HG02623 (cell line): Measurements from ENCODE around the gene ADISSP.

Source experiments
- ATAC-seq: cut with Tn5 transposase; IDR thresholded peaks from one replicate; pipeline ENCODE4 v1.9.1; 2021; ENCODE audit warnings: moderate library complexity; ENCODE audit not compliant: unreplicated experiment

The ADISSP gene

DNA sequence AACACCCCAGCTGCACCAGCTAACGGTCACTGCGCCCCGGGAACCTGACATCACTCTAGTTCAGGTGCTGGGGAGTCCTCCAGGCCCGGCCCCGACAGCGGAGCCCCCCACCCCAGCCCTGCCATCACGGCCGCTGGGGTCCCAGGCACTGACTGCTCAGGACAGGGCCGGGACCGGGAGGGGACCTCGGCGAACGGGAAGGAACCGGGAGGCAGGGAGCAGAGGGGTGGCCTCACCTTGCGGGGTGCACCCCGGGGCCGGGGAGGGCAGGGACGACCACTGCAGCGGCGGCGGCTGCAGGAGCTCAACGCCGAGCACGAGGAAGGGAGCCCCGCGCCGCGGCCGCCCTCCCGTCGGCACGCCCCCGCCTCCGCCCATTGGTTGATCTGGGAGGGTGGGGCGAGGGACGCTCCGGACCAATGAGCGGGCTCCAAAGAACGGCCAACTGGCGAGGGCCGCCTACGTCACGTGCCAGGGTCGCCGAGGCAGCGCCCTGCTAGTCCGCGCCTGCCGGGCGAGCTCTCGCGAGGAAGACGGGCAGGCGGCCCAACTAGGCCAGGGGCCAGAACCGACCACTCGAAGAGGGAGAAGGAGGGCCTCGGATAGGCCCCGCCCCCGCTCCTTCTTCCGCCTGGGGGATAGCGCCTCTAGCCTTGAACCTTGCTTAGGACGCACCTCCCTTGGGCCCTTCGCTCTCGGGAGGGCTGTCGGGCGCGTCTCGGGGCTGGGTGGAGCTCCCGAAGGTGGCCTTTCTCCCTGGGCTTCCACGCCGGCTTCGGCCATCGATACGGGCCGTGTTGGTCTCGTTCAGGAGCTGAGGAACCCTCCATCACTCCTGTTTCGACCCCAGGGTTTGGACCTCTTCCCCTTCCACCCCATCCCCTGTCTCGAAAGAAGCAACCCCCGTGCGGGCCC is at the start of gene ADISSP:
Gene ADISSP, minus strand, starts transcription at position 327 of the 915 bp plus-strand sequence. CDS start 7,653 bp downstream, outside the sequence.
- peak; percentile 92 for ATAC-seq

DNA sequence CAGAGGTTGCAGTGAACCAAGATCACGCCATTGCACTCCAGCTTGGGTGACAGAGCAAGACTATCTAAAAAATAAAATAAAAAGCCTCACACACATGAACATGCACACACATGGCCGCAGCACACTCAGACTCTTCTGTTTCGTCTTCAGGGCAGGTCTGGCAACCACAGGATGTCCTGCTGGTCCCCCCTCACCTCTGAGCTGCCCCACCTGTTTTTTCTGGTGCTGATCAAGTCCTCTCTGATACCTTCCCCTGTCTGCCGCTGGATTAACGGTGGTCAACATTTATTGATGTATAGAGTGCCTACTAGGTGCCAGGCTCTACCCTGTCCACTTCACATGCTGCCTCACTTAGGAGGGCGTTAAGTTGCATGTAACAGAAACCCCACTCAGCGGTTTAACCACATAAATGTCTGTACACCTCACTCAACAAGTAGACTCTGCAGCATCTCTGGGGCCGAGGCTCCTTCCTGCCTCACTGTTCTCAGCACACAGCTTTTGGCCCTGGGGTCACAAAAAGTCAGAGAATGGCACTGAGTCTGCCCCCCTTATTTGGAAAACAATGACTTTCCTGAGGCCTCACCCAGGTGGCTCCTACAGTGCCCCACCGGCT is 48.3 kb upstream of the ADISSP start:
- no peak for ATAC-seq

DNA sequence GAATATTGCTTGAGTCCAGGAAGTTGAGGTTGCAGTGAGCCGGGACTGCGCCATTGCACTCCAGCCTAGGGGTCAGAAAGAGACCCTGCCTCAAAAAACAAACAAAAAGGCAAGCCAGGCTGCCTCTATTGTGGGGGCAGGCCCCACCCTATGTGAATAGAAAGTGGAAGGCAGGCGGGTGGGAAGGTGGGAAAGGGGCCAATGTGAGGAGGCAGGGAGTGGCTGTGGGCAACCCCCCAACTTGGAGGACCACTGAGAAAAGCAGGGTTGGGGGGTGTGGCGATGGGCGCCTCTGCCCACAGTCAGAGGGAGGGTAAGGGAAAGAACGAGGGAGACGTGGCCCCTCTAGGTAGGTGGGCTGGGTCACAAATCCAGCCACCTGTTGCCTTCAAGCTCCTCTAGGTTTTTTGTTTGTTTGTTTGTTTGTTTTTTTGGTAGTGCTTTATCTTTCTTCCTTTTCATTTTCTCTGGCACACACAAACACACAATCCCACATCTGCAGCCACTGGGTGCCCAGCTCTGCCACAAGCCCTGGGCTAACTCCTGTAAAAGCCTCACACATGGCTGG is 47.5 kb upstream of the ADISSP start:
- ATAC-seq: no peak

DNA sequence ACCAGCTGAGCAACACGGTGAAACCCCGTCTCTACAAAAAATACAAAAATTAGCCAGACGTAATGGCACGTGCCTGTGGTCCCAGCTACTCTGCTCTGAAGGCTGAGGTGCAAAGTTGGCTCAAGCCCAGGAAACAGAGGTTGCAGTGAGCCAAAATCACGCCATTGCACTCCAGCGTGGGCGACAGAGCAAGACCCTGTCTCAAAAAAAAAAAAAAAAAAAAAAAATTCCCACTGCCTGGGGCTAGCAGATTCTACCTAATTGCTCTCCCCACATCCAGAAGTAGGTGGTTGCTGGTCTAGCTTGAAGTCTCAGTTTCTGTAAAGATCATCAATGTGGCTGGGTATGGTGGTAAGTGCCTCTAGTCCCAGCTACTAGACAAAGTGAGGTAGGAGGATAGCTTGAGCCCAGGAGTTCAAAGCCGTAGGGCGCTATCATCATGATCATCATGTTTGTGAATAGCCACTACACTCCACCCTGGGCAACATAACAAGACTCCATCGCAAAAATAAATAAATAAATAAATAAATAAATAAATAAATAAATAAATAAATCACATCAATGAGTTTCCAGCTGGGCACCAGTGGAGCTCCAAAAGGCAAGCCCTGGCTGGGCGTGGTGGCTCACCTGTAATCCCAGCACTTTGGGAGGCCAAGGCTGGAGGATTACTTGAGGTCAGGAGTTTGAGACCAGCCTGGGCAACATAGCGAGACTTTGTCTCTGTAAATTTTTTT is 46.5 kb upstream of the ADISSP start:
- ATAC-seq: no peak

DNA sequence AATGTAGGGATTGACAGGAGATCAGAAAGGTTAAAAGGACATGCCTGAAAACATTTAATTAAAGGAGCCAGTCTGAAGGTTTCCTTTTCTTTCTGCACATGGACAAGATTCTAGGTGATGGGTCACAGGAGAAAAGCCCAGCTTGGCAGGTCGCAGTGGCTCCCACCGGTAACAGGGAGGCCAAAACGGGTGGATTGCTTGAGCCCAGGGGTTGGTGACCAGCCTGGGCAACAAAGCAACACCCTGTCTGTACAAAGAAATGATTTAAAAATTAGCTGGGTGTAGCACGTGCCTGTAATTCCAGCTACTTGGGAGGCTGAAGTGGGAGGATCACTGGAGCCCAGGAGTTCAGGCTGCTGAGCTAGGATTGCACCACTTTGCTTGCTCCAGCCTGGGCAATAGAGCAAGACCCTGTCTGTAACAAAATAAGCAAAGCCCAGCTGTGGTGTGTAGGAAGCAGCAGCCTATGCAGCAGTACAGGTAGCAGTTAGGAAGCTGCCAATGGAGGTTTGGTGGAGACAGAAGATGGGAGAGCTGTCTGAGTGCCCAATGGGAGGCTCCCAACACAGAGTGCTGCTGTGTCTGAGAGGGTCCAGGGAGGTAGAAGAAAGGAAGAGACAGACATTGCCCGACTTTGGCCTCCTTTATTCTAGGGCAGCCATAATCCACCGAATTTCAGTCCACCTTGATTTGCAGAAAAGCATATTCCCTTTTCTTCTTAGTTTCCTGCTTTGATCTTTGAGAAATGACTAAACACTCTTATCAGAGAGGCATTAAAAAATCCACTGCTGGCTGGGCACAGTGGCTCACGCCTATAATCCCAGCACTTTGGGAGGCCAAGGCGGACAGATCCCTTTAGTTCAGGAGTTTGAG is 45.7 kb upstream of the ADISSP start:
- no peak for ATAC-seq

DNA sequence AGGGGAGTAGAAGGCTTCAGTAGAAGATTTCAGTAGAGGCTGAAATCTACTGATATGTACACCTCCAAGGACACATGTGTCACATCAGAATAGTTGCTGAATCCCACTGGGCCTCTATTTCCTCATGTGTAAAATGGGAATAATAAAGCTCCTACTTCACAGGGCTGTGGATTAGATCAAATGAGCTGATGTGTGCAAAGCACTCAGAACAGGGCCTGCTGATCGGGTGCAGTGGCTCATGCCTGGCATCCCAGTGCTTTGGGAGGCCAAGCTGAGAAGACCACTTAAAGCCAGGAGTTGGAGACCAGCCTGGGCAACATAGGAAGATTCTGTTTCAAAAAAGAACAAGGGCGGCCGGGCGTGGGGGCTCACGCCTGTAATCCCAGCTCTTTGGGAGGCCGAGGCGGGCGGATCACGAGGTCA is 44.7 kb upstream of the ADISSP start:
- no peak for ATAC-seq

DNA sequence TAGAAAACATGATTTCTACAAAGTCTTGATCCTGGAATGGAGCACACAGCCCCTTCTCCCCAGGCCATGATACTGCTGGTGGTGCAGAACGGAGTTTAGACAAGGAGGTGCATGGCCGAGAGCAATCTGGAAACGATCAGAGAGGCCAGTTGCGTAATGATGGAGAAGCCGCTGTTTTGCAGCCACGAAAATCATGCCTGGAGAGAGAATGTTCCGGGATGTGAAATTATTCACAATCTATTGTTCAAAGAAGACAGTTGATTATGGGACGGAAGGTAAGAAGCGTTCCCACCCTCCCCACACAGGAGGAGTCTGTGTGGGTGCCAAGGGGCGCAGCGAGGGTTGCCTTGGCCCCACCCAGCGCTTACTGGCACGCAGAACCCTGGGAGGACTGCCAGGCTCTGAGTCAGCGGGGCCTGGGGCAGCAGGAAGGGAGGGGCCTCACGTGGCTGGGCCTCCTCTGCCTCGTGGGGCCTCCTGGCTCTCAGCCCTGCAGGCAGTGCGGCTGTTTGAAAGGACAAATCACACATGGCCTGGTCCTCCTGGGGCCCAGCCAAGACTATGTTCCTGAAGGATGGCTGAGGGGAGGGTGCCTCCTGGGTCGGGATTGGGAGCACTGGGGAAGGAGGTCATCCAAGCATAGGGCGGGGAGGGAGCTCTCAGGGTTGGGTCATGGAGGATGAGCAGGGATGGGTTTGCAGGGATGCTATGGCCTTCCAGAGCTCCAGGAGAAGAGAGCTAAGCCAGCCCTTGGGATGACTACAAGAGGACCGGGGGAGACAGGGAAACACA is 44.1 kb upstream of the ADISSP start:
- no peak for ATAC-seq

DNA sequence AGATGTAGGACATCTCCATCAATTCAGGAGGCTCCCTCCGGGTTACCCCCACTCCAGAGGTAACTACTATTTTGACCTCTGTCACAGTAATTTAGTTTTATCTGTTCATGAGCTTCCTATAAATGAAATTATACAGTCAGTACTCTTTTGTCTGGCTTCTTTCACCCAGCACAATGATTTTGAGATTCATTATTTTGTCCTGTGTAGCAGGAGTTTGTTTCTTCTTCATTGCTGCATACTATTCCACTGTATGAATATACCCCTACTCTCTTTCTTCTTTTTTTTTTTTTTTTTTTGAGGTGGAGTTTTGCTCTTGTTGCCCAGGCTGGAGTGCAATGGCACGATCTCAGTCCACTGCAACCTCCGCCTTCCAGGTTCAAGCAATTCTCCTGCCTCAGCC is 41.0 kb upstream of the ADISSP start:
- ATAC-seq: no peak

DNA sequence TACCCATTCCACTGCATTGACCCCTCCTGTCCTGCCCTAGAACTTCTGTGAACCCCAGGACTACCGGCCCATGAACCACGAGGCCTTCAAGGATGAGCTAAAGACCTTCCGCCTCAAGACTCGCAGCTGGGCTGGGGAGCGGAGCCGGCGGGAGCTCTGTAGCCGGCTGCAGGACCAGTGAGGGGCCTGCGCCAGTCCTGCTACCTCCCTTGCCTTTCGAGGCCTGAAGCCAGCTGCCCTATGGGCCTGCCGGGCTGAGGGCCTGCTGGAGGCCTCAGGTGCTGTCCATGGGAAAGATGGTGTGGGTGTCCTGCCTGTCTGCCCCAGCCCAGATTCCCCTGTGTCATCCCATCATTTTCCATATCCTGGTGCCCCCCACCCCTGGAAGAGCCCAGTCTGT is 37.2 kb upstream of the ADISSP start:
- no peak for ATAC-seq

DNA sequence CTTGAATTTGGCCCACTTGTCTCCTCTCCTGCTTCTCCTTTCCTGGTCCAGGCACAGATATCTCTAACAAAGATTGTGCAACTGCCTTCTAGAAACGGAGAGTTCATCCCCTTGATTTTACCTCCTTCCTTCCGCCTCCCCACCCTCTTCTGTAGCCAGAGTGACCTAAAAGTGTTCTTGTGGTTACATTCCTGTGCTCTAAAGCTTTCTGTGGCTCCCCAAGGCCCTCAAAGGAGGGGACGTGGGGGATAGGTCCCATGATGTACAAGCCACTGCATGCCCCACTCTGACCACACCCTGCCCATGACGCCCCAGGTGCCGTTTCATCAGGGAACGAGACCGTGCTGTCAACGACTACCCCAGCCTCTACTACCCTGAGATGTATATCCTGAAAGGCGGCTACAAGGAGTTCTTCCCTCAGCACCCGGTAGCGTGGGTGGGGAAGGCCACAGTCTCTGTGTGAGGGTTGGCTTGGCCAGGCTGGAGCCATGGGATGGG is 36.8 kb upstream of the ADISSP start:
- no peak for ATAC-seq

DNA sequence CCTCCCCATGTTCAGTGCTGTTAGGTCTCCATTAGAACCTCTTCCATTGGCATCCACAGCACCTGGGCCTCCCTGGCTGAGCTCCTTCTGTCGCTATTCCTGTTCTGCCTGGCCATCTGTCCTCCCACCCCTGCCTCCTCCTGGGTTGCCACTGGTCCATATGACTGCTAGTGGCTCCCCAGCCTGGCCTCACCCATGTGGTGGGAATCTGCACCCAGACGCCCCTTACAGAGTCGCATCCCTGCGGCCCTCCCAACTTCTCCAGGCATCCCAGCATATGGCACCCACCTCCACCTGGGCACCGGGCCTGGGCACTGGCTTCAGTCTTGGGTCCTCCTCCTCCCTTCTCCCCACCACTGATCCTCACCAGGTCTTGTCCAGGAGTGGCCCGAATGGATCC is 36.3 kb upstream of the ADISSP start:
- ATAC-seq: no peak

DNA sequence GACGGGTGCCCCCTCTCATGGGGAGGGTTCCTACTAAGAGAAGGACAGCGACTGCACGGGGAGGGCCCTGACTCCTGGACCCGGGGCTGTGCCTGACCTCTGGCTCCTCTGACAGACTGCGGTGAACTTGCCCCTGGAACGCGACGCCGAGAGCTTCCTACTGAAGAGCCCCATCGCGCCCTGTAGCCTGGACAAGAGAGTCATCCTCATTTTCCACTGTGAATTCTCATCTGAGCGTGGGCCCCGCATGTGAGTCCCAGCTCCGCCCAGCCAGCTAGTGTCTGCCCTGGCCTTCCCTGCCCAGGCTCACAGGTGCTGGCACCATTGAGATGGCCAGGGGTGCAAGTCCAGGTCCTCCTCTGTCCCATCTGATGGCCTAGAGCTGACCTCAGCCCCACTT is 35.7 kb upstream of the ADISSP start:
- no peak for ATAC-seq

DNA sequence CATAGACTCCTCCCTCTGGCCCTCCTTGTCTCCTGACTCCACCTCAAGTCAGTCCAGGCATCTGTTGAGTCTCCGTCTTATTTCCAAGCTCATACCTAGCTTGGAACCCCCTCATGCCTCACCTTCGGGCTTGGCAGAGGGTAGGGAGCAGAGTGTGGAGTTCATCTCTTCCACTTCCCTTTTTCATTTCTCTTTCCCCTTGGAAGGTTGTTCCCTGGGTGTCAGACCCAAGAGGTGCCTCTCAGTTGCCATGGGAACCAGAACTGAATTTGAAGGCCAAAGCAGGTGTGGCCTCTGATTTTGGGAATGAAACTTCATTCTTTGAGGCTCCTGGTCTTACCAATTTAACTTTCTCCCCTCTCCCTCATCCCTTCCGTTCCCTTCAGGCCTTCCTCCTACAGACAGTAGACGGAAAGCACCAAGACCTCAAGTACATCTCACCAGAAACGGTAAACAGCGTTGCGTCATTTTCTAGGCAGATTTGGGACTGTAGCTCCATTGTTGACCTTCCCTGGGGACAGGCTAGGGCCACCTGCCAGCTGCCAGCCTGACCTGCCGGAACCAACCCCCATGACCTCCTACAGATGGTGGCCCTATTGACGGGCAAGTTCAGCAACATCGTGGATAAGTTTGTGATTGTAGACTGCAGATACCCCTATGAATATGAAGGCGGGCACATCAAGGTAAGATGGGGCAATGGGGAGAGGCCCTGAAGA is 35.1 kb upstream of the ADISSP start:
- ATAC-seq: no peak

DNA sequence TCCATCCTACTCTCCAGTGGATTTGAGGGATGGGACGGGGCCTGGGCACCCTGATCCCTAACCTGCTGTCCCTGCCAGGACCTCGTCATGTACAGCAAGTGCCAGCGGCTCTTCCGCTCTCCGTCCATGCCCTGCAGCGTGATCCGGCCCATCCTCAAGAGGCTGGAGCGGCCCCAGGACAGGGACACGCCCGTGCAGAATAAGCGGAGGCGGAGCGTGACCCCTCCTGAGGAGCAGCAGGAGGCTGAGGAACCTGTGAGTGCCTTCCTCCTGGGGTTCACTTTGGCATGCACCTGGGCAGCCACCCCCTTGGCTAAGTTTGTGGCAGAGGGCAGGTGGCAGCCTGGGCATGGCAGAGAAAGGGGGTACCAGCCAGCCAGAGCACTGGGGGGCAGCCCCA is 34.3 kb upstream of the ADISSP start:
- no peak for ATAC-seq

DNA sequence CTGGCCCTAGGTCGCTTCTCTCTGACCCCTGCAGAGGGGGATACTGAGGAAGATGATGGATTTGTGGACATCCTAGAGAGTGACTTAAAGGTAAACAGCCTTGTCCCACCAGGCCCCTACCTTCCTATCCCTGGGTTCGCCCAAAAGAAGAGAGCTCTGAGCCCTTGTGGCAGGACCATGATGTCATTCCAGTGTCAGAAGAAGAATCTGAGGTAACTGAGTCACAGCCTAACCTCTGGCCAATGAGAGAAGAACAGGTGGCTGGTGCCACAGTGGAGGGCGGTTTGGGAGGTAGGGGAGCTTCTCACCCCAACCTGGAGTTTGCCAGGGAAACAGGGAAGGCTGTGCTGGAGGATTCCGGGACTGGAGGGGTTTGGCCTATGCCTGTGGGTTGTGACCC is 33.7 kb upstream of the ADISSP start:
- ATAC-seq: no peak

DNA sequence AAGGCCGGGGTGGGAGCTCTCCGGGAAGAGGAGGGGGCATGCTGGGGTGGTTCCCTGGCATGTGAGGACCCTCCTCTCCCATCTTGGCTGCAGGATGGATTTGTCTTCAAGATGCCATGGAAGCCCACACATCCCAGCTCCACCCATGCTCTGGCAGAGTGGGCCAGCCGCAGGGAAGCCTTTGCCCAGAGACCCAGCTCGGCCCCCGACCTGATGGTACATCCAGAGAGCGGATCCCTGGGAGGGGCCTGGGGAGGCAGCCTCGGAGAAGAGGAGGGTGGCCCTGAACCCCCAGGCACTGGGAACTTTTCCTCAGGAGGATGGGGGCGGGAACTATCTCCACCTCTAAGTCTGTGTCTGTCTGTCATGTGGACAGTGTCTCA is 33.3 kb upstream of the ADISSP start:
- ATAC-seq: no peak

DNA sequence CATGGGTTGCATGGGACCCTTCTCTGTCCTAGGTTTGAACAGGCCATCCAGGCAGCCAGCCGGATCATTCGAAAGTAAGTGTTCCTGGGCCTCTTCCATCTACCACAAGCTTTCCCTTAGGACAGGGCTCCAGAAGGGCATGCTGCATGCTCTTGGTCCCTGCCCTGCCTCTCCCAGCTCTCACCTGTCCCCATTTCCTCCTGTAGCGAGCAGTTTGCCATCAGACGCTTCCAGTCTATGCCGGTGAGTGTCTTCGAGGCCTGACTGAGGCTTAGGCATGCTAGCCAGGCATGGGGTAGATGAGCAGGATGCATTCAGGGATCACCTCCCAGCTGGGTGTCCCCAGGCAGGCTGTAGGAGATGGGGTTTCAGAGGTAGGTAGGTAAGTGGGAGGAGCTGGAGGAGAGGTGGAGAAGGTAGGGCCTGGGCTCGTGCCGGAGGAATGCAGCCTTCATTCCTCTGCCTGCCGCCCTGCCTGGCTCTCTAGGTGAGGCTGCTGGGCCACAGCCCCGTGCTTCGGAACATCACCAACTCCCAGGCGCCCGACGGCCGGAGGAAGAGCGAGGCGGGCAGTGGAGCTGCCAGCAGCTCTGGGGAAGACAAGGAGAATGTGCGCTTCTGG is 32.8 kb upstream of the ADISSP start:
- no peak for ATAC-seq

DNA sequence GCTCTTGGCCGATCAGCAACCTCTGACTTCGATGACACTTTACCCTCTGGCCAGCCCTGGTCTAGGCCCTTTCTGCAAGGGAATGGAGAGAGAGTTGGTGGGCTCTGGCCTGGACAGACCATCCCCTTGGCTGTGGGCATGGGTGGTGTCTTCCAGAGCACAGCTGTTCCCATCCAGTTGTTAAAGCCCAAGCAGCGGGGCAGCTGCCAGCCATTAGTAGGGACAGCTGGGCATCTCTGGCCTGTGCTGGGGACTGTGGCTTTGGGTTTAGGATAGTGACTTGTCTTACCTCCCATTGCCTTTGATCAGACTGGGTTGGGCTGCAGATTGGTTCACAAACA is 31.3 kb upstream of the ADISSP start:
- no peak for ATAC-seq

DNA sequence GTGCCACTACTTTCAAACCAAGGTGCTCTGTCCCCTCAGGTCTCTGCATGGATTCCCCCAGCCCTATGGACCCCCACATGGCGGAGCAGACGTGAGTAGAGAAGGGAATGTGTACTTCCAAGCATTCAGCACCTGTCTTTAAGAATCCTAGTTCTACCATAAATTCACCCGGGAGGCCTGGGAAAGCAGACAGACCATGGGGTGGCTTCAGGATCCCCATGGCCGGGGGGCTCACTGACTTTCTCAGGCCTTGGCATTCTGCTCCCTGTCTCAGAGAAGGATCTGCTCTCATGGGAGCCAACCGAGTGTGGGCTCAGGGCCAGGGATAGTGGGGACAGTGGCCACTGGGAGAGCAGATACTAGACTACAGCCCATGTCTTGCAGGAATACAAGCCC is 30.8 kb upstream of the ADISSP start:
- ATAC-seq: no peak
